HG03460 (cell line): ENCODE results near the gene ARL4C.
A peak's percentile ranks its signal among the peaks of the same experiment; 100 is the strongest.

ENCODE experiments used
- ATAC-seq: cut with Tn5 transposase; IDR thresholded peaks from one replicate; pipeline ENCODE4 v1.9.1; 2021; ENCODE audit not compliant: unreplicated experiment

ARL4C gene

GRCh38 chr2:234500394-234501006 is 3.6 kb upstream of the ARL4C start:
- ATAC-seq: no peak

GRCh38 chr2:234497594-234498235 is 834 bp upstream of the ARL4C start:
- ATAC-seq: no peak

DNA sequence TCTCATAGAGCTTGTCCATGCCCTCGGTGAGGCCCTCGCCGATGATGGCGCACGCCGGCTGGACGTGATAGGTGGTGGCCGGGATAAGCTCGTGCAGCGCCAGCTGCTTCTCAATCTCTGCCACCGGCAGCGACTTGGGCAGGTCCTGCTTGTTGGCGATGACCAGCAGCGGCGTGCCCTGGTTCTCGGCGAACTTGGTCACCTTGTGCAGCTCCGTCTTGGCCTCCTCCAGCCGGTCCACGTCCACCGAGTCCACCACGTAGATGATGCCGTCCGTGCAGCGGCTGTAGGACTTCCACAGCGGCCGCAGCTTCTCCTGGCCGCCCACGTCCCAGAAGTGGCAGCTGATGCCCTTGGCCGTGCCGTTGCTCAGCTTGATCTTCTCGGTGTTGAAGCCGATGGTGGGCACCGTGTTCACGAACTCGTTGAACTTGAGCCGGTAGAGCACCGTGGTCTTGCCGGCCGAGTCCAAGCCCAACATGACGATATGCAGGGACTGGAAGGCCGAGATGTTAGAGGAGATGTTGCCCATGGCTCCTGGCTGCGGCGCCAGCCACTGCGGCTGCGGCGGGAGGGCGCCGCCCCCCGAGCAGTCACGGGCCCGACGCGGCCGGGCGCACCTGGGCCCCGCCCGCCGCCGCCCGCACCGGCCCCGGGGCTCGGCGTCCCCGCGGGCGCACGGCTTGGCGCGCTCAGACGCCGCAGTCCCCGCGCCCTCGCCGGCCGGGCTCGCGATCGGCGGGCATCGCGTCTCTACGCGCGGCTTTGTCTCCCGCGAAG is 636 bp downstream of the ARL4C start:
- ATAC-seq: peak; percentile 47

DNA sequence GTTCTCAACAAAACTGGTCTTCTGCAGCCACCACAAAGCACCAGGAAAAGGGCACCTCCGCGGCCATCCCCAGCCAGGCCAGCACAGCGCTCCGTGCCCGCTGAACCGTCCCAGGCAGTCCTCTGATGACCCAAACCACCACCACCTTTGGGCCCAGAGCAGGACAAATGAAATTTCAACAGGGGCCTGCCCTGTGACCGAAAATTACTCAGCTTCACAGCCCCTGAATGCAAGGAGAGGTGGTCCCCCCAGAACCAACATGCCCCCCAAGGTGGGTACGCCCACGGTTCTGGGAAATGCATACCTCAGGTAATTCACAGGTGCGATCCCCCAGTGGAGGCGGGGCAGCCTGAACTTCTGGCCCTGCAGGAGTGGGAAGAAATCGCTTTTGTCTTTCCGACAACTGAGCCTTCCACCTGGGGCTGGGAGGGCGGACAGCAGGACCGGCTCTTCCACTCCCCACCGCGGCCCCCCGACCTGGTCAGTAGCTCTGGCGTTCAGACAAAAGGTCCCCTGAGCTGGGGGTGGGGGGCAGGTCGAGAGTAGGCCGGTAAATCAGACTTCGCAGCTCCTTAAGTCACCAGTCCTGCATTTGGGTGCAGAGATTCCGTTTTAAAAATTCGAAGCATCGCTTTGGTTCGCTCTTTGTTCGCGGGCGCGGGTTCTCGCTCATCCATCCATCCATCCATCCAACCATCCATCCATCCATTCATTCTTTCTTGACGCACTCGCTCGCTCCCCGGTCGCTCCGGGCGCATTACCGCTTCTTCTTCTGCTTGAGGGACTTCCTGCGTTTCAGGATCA is 1.4 kb downstream of the ARL4C start:
- no peak for ATAC-seq

- ATAC-seq: no peak
Observed at GRCh38 chr2:234494361-234495250, 2.3 kb downstream of the ARL4C start.

DNA sequence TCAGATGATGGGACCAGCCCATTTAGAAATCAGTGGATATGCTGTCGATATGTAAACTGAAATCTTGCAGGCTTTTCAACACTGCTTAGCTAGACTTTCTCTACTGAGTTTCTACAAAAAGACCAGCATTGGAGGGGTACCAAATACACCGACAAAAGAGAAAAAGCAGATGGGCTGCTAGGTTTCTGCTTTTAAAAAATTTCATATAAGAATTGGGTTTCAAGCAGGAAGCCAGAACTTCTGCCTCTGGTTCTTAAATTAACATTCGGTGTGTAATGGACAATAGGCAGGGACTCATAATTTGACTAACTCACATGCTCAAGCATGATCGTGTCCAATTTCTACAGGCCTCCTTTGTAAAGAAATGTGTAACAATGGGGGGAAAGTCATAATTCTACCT is 3.1 kb downstream of the ARL4C start:
- ATAC-seq: no peak

DNA sequence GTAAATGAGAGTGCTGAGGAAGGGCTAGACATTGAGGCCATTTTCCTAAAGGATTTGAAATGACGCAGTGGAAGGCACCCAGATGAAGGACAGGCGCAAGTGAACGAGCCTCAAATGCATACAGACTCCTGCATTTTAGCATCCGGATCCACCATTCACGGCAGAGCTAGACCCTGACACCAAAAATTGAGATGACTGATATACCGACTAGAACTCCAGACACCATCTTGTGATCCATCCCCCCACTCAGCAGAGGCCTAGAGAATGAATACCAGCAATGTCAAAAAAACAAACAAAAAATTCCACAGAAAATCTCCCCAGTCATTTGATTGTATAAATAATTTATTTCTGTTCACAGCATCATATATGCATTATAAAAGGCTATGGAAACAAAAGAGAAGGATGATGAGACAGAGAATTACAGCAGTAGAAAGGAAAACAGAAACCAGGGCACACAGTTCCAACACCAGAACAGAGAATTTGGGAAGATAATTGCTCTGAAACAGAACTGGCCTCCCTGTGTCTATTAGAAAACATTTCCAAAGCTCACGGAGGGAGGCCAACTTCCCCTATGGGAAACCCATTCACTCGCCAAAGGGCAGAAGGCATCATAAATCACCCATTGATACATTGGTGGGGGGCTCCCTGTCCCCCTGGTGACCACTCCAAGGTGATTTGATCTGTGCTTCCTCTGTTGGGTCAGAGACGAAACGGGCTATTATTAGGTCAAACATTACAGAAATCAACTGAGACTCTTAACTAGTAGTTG is 4.0 kb downstream of the ARL4C start:
- no peak for ATAC-seq

DNA sequence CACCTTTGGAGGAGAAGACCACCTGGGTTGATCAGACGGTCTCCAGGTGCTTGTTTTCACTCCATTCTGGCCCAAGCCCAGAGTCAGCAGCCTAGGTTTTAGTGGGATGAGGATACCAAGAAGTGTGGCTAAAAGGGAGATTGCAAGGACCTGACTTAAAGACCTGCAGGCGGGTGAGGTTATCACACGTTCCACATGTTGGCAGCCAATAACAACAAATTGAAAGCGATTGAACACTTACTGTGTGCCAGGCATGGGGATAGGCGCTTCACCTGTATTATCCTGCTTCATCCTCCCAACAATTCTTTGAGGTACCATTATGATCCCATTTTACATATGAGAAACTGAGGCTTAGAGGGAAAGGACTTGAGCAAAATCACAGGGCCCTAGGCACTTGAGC is 5.0 kb downstream of the ARL4C start:
- no peak for ATAC-seq

DNA sequence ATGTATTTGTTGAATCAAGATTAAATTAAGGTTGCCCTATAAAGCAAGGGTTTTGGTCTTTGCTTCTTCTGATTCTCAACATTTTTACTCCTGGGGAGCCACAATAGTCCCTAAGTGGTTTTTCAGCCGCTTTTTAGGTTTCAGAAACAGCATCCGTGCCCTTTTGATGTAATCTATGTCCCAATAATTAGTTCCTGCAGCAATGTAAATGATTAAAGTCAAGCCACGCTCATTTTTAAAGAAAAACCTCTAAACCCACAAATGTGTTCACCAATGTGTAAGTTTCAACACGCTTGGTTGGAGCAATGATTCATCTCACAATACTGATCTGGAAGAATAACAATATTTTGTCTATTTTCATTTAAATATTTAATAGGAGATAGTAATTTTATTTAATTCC is 5.6 kb downstream of the ARL4C start:
- no peak for ATAC-seq

- ATAC-seq: no peak
Observed at GRCh38 chr2:234490271-234491091, 6.4 kb downstream of the ARL4C start.

- peak; percentile 63 for ATAC-seq
Observed at GRCh38 chr2:234488913-234489451, 7.9 kb downstream of the ARL4C start.

DNA sequence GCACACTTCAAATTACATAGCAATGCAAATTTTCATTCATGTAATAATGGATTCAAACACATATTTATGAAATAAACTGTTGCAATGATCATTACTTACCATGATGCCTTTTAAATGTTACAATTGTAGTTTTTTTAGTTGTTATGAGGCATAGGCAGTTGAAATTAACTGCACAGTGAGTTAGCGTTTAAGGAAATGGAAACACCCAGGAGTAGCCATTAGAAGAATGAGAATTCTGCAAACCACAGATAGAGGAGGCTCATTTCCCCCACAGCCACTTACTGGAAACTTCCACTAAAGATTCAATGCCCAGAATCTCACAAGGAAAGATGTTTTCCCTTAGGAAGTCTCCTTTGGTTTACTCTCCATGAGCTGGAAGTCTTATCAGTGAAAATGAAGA is 8.4 kb downstream of the ARL4C start:
- ATAC-seq: no peak

- no peak for ATAC-seq
Observed at GRCh38 chr2:234487356-234487755, 9.5 kb downstream of the ARL4C start.

DNA sequence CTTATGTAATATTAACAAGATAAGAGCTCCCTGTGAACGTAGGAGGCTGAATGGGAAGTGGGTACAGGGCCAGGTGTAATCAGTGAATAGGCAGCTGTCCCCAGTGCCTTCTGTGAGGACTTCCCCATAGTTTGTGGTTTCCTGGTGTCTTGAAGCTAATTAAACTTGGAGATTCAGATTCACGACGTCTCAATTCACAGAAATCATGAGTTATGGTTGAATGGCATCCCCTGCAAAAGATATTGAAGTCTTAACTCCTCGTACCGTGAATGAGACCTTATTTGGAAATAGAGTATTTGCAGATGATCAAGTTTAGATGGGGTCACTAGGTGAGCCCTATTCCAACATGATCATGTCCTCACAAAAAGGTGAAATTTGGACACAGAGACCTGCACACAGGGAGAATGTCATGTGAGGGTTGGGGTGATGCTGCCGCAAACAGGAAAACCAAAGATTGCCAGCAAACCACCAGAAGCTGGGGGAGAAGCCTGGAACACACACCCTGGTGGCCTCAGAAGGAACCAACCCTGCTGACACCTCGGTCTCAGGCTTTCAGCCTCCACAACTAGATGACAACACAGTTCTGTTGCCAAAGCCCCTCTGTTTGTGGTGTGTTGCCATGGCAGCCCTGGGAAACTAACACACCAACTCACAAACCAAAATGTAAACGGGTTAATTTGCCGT is 13.2 kb downstream of the ARL4C start:
- ATAC-seq: peak; percentile 71

DNA sequence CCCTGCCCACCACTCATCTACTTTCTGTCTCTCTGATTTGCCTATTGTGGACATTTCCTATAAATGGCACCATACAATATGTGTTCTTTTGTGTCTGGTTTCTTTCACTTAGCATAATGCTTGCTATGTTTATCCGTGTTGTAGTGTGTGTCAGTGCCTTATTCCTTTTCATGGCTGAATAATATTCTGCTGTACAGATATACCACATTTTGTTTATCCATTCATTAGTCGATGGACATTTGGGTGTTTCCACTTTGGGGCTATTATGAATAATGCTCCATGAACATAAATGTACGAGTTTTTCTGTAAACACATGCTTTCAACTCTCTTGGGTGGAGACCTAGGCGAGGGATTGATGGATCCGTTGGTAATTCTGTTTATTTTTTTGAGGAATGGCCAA is 15.6 kb downstream of the ARL4C start:
- ATAC-seq: no peak

GRCh38 chr2:234480337-234480736 is 16.5 kb downstream of the ARL4C start:
- no peak for ATAC-seq

- ATAC-seq: no peak
Observed at GRCh38 chr2:234479465-234479864, 17.4 kb downstream of the ARL4C start.
